ENCODE data around the gene FAM9B.

FAM9B gene

GRCh38 chrX:9062641-9063040 lies 28.7 kb upstream of the FAM9B start:
- no peak overlapping the region for H3K27ac ChIP-seq

GRCh38 chrX:9055354-9055753 lies 21.4 kb upstream of the FAM9B start:
- no peak overlapping the region for H3K27ac ChIP-seq
- TF ChIP-seq CTCF (conservative IDR thresholded peaks at IDR 0.05) (no peak), ZFX (IDR thresholded peaks at IDR 0.05) (no peak)

More at GRCh38 chrX:9062641-9063040, 28.7 kb upstream of the FAM9B start:
- TF ChIP-seq ZFX (IDR thresholded peaks at IDR 0.05) (no peak), CTCF (conservative IDR thresholded peaks at IDR 0.05) (no peak)

- TF ChIP-seq CTCF (conservative IDR thresholded peaks at IDR 0.05) (no peak), ZFX (IDR thresholded peaks at IDR 0.05) (no peak)
- H3K27ac ChIP-seq = no peak overlapping the region
These were observed 18.2 kb upstream of the FAM9B start for GRCh38 chrX:9052081-9052480.

GRCh38 chrX:9050331-9050730 lies 16.4 kb upstream of the FAM9B start:
- TF ChIP-seq CTCF (conservative IDR thresholded peaks at IDR 0.05) (no peak), ZFX (IDR thresholded peaks at IDR 0.05) (no peak)
- H3K27ac ChIP-seq = no peak overlapping the region

- H3K27ac ChIP-seq = no peak overlapping the region
- TF ChIP-seq CTCF (conservative IDR thresholded peaks at IDR 0.05) (no peak), ZFX (IDR thresholded peaks at IDR 0.05) (no peak)
These were observed 14.9 kb upstream of the FAM9B start for GRCh38 chrX:9048801-9049200.

GRCh38 chrX:9038244-9038643 lies 4.3 kb upstream of the FAM9B start:
- H3K27ac ChIP-seq = no peak overlapping the region
- TF ChIP-seq CTCF (conservative IDR thresholded peaks at IDR 0.05) (no peak), ZFX (IDR thresholded peaks at IDR 0.05) (no peak)

GRCh38 chrX:9037296-9037695 lies 3.4 kb upstream of the FAM9B start:
- no peak overlapping the region for H3K27ac ChIP-seq
- TF ChIP-seq ZFX (IDR thresholded peaks at IDR 0.05) (no peak), CTCF (conservative IDR thresholded peaks at IDR 0.05) (no peak)

All from C4-2B (cell line).